G401 (cell line): ENCODE data around the gene CAPN13. TPM values are rescaled to one million over a fixed set of nuclear protein-coding genes. Genes with fewer than 3 reads are reported as not detected.

Source experiments
- DNase-seq: peaks from one replicate; pipeline ENCODE4 v3.0.0-alpha.2; 2015; ENCODE audit warnings: low spot score
- in situ Hi-C: cut with HindIII; loops from 2 replicates; pipeline ENCODE4 v1.10.0; 2016; ENCODE audit warnings: low sequenced_read_pairs, mixed read lengths
- total RNA-seq: library from RNA; depleted of rRNA; stranded (reverse); fragments of >200 nt; shearing (Covaris generic); gene quantifications from 2 replicates; pipeline ENCODE4 v1.2.3, GENCODE V29; 2014

The CAPN13 gene
- total RNA-seq, 1 experiment from 2014 or later = not detected

- no peak for DNase-seq
- in situ Hi-C loops = no loop called here
Measured at GRCh38 chr2:30768036-30768686, 39.1 kb downstream of the CAPN13 start.

DNA sequence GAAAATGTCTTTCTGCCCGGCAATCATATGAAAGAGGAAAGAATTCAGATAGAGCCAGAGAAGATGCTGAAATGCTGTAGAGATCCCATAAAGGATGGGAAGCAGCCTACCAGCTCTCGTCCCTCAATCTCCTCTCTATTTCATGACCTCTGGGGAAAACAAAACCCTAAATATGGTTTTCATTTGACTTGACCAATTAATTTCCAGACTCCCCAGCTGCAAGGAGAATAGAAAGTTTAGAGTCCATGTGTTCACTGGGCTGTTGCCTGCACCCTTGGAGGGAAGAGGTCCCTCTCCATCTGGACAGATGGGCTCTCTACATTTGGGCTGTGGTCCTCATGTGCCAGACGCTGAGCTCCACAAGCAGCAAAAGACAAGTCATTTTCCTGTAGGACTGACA is 40.6 kb downstream of the CAPN13 start:
- in situ Hi-C loops = no loop called here
- DNase-seq = no peak

GRCh38 chr2:30765876-30766470 is 41.3 kb downstream of the CAPN13 start:
- in situ Hi-C loops = no loop called here
- DNase-seq = no peak

DNA sequence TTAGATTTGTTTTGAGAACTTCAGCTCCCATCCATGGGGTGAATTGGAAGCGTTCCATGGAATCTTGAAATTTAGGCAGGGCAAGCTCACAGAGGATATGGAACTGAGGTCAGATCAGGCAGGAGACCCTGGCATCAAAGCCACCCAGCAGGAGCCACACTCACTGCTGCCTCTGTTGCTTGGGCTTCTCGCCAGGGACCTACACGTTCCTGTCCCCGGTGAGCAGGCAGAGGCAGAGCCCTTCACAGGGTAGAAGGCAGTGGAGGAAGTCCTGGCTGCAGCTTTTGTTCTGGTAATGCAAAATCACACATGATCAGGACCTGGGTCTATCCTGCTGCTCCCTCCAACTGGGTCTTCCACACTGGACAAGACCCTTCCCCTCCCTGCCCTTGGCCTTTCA is 42.1 kb downstream of the CAPN13 start:
- no peak for DNase-seq
- in situ Hi-C loops = no loop called here

DNA sequence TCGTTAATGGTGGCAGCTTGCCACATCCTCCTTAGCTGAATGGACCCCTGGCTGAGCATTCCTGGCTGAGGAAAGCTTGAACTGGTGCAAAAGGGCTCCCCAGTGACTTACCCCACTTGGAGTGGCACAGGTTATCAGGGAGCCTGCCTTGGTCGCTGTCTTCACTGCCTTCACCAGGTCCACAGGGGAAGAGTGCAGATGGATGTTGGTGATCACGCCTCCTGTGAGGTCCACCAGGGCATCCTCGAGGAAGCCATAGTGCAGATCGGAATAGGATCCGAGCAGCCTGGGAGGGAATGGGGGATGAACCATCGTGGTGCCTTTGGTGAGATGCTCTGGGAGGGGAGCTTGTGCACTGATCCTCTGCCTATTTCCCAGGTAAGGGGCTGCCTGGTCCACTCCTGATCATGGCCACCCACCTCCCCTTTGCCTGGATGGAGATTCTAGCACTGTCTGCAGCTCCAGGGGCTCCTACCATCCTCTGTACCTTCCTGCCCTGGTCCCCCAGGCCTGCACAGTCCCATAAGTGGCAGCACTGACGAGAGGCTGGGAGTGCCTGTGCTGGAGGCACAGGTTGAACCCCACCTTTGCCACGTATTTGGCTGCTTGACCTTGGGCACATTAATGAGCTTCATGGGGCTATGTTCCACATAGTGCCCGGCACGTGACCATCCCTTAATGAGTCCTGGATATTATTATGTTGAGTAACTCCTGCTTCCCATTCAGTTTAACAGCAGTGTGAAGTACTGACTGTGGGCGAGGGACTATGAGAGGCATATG is 43.0 kb downstream of the CAPN13 start:
- in situ Hi-C loops = no loop called here
- DNase-seq = no peak

- no peak for DNase-seq
- in situ Hi-C loops = no loop called here
Measured at GRCh38 chr2:30763151-30763660, 44.0 kb downstream of the CAPN13 start.

DNA sequence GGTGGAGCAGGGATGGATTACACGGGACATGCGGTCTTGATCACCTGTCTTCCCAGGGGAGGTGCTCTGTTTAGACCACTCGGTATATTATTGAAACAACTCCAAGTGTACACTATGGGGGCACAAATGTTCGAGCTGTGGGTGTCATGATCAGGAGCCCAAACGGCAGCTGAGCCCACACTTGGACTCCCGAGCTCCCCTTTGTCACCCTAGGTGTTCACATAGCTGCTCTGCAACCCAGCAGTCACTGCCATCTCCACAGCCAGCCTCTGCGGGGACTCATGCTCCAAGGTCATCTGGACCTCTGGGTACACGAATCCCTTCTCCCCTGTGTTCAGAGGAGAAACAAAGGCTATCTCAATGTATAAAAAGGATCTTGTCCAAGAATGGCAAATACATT is 46.0 kb downstream of the CAPN13 start:
- in situ Hi-C loops = no loop called here
- DNase-seq = no peak

GRCh38 chr2:30759481-30759880 is 47.8 kb downstream of the CAPN13 start:
- DNase-seq = no peak
- in situ Hi-C loops = no loop called here

GRCh38 chr2:30758191-30758651 is 49.0 kb downstream of the CAPN13 start:
- in situ Hi-C loops = no loop called here
- DNase-seq = no peak

- in situ Hi-C loops = no loop called here
- no peak for DNase-seq
Measured at GRCh38 chr2:30757749-30758148, 49.5 kb downstream of the CAPN13 start.

- no peak for DNase-seq
Measured at GRCh38 chr2:30756971-30757370, 50.3 kb downstream of the CAPN13 start.

DNA sequence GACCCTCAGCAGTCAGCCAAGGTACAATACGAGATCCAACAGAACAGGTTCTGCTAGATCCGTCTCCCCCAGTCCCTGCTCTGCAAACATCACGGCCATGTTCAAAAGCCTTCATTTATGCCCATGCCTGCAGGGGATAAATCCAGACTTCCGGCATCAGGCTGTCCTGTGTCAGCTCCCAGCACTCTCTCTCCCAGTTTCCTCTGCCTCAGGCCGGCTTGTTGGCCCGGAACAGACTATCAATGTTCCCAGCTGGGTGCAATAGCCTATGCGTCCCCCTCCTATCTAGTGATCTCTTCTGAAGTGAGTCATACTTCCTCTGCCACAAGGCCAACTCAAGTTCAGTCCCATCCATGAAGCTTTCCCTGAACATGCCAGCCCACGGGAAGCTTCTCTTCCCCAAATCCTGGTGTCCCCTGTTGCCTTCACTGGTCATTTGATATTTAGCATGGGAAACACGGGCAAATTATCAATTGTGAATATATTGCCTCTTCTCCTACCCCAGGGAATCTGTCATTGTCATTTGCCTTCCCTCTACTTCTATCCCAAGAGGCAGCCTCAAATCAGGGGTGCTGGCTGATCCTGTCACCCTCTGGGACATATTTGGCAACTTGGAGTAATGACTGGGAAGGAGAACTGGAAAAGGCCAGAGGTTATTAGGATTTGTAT is 51.1 kb downstream of the CAPN13 start:
- DNase-seq = no peak
- in situ Hi-C loops = no loop called here

More at GRCh38 chr2:30756971-30757370, 50.3 kb downstream of the CAPN13 start:
- in situ Hi-C loops = no loop called here

DNA sequence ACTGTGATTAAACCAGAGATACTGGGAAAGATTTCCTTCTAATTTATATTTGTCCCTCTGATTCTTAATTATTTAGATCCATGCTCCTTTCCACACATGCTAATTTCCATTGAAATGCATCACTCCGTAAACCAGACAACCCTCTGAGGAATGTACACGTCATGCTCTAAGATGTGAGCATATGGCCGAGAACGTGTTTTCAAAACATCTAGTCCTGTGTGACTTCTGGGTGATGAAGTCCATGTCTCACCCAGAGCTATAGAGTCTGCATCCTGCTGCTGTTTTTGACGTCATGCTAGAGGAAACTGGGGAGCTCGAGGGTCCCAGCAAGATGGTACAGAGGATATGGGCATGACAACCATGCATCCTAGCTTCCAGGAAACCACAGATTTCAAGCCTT is 53.6 kb downstream of the CAPN13 start:
- in situ Hi-C loops = no loop called here
- no peak for DNase-seq

GRCh38 chr2:30752811-30753210 is 54.4 kb downstream of the CAPN13 start:
- in situ Hi-C loops = no loop called here
- DNase-seq = no peak

GRCh38 chr2:30747206-30747605 is 60.0 kb downstream of the CAPN13 start:
- in situ Hi-C loops = no loop called here
- DNase-seq = no peak

DNA sequence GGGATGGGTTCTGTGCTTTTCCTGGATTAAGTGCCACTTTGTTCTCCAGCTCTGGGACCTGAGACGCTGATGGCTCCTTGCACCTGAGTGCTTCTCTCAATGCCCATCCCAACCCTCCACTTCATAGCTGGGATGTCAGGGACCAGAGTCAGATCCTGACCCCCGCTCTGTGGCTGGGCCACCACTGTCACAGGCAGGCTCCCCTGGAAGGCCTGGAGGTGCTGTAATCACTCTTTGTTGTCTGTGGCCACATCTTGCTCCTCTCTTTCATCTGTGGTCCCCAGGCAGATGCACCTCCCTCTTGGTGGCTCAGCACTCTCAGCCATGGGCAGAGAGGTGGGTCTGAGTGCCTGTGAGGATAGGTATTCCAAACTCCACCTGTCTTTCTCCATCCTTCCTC is 62.4 kb downstream of the CAPN13 start:
- in situ Hi-C loops = no loop called here

GRCh38 chr2:30741576-30741975 is 65.7 kb downstream of the CAPN13 start:
- DNase-seq = no peak
- in situ Hi-C loops = no loop called here

More for the DNA sequence above, 62.4 kb downstream of the CAPN13 start:
- DNase-seq = no peak

DNA sequence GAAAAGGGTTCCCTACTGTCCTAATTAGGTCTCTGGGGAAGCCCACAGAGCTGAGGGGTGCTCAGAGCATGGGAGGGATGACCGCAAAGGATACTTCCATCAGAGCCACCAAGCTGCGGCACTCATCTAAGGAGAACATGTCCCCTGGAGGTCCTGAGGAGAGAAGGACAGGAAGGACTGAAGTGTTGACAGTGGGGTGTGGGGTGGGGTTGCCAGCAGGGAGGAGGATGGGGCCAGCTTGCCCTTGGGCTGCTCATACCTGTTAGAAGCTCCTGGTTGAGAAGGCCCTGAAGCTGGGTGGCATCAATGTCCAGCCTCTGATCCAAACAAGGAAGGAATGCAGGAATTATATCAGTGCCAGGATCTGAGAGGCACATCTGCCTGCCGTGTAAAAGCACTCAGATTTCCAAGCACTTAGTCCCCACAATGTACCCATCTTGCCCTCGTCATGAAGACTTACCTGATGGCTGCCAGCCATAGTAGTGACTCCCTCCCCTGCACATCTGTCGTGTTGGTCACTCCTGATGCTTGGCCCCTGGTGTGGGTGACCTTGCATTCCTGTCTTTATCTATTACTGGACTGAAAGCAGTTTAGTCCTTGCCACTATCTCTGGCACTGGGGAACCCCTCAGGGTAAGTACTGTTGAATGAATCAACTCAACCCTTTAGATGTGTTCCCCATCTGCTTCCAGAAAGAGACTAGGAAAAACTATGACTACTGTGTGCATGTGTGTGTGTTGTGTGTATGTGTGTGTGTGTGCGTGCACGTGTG is 68.9 kb downstream of the CAPN13 start:
- DNase-seq = no peak
- in situ Hi-C loops = no loop called here

DNA sequence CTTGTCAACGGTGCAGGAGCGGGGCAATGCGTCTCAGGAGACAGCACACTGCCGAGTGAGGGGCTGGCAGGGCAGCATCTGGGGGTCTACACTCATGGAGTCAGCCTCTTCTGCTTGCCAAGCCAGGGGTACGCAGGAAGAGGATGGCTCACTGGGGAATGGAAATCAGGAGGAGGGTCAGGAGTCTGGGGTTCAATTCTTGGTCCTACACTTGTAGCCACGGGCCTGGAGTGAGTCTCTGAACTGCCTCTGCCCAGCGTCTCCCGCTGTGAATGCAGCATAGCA is 70.0 kb downstream of the CAPN13 start:
- DNase-seq = no peak
- in situ Hi-C loops = no loop called here
